GM12865 (cell line): ENCODE results near the gene CERS6.

Experiments used
- DNase-seq: peaks from one replicate; pipeline ENCODE4 v3.0.0; 2010; ENCODE audit warnings: low read depth
- H3K4me3 ChIP-seq: 2 replicates; pipeline ENCODE4 v1.5.1; 2011; ENCODE audit warnings: mild to moderate bottlenecking, low read depth, low read length, control low read depth
- CTCF ChIP-seq: IDR thresholded peaks from 2 replicates; pipeline ENCODE4 v1.5.1; 2011; ENCODE audit warnings: low read length, control low read depth, low read depth, inconsistent platforms; ENCODE audit not compliant: insufficient read depth; ENCODE audit errors: missing control alignments

CERS6 gene

GRCh38 chr2:168678153-168678853, 222.2 kb downstream of the CERS6 start:
- no peak for TF ChIP-seq CTCF
- no peak overlapping the region for H3K4me3 ChIP-seq
- no peak for DNase-seq

GRCh38 chr2:168679081-168679480, 223.0 kb downstream of the CERS6 start:
- no peak overlapping the region for H3K4me3 ChIP-seq
- no peak for TF ChIP-seq CTCF
- no peak for DNase-seq

DNA sequence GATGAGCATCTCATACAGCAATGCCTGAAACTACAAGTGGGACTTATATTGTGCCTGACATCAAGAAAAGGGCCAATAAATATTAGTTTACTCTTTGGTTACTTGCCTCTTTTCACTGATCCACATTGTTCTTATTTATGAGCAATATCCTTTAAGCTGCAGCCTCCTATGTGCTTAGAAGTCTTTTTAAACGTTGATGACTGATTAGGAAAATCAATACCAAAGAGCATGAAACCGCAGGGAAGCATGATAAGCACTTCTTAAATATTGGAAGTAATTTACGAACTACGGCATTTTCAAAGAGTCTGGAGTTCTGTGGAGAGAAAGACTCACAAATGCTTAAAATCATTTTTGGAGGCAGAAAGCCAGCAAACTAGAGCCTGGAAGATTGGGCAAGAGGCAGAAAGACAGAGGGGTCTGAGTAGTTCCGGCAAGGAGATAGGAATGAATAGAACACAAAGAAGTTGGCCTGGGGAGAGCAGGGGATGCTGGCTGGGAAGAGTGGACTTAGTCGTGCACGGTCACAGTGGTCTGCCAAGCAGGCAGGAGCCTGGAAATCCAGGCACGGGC, 223.8 kb downstream of the CERS6 start:
- no peak for DNase-seq
- no peak for TF ChIP-seq CTCF
- H3K4me3 ChIP-seq: no peak overlapping the region

- DNase-seq: no peak
- no peak overlapping the region for H3K4me3 ChIP-seq
- no peak for TF ChIP-seq CTCF
Observed at GRCh38 chr2:168683996-168684395, 227.9 kb downstream of the CERS6 start.

- TF ChIP-seq CTCF: no peak
- no peak for DNase-seq
- no peak overlapping the region for H3K4me3 ChIP-seq
Observed at GRCh38 chr2:168684921-168685599, 229.0 kb downstream of the CERS6 start.

- H3K4me3 ChIP-seq: no peak overlapping the region
- DNase-seq: no peak
- TF ChIP-seq CTCF: no peak
Observed at GRCh38 chr2:168685600-168686451, 229.8 kb downstream of the CERS6 start.
